ENCODE results near the gene MPRIP. TPM values are rescaled to one million over a fixed set of nuclear protein-coding genes. Genes with fewer than 3 reads are reported as not detected.

Gene MPRIP
- total RNA-seq, 4 donors from 2014 or later: 65.7 to 168 (median 147) TPM

DNA sequence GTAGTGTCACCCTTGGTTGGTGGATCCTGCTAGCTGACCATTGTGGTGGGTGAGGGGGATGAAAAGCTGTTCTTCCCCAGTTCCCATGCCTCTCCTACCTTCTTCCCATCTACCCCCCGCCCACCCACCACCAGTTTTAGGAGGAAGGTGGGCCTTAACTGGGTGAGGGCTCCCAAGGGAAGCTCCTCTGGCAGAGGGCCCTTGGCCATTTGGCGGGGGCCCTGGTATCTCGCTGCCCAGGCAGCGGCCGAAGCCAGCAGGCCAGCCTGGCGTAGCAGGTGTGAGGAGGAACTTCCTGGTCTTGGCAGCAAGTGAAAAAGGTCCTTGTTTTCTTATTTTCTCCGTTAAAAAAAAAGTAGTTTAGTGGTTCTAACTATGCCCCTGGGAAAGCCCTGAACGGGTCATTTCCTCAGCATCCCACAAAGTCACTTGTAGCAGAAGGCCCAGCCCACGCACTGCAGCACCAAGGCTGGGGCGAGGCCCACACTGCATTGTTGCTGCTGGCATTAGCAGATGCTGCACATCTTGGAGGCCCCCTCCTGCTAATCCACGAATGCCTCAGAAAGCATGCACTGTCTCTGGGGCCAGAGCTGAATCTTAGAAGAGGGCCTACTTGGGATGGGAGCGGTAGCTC is 72.5 kb downstream of the MPRIP start:
- DNase-seq: no peak
- H3K27ac ChIP-seq: peak overlapping the region in 1 of 4 donors; percentile 18
- H3K9me3 ChIP-seq: no peaks in the 10 kb centered on the region
- intact Hi-C loops (cut with DNase I): no loop called here
- no peak for TF ChIP-seq POLR2A (IDR thresholded peaks at IDR 0.05)
- TF ChIP-seq, protein P1, sequence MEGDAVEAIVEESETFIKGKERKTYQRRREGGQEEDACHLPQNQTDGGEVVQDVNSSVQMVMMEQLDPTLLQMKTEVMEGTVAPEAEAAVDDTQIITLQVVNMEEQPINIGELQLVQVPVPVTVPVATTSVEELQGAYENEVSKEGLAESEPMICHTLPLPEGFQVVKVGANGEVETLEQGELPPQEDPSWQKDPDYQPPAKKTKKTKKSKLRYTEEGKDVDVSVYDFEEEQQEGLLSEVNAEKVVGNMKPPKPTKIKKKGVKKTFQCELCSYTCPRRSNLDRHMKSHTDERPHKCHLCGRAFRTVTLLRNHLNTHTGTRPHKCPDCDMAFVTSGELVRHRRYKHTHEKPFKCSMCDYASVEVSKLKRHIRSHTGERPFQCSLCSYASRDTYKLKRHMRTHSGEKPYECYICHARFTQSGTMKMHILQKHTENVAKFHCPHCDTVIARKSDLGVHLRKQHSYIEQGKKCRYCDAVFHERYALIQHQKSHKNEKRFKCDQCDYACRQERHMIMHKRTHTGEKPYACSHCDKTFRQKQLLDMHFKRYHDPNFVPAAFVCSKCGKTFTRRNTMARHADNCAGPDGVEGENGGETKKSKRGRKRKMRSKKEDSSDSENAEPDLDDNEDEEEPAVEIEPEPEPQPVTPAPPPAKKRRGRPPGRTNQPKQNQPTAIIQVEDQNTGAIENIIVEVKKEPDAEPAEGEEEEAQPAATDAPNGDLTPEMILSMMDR (IDR thresholded peaks at IDR 0.05): no peak
- peaks cover 29 to 79% (median 48%) of the 10 kb centered on the region in 3 donors for H3K4me1 ChIP-seq
- no peaks in the 10 kb centered on the region for H3K36me3 ChIP-seq
- H3K4me3 ChIP-seq: no peak overlapping the region
- WGBS, 2 donors: 10 to 72% methylated on average over 2 to 4 of the region's 12 CpGs
- H3K27me3 ChIP-seq: no peaks in the 10 kb centered on the region

DNA sequence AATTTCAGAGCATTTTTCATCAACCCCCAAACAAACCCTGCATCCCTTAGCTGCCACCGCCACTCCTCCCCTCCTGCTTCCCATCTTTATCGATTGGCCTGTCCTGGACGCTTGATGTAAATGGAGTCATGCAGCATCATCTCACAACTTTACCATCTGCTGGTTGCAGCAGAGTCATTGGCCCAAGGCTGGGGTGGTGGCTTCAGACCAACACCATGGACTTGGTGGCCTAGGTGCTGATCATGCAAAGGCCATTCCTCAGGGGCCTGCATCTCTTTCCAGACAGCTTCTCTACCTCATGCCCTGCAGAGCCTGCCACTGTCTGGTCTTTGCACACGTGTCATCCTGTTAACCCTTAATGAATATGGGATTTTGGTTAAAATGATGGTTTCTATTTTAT is 73.4 kb downstream of the MPRIP start:
- no peaks in the 10 kb centered on the region for H3K36me3 ChIP-seq
- WGBS, 2 donors: 81 to 91% methylated on average over 4 of the region's 4 CpGs
- no peak for TF ChIP-seq POLR2A (IDR thresholded peaks at IDR 0.05)
- TF ChIP-seq, protein P1 (IDR thresholded peaks at IDR 0.05): no peak
- H3K27ac ChIP-seq: no peak overlapping the region
- DNase-seq: no peak
- intact Hi-C loops (cut with DNase I): no loop called here
- no peaks in the 10 kb centered on the region for H3K27me3 ChIP-seq
- H3K9me3 ChIP-seq: no peaks in the 10 kb centered on the region
- H3K4me1 ChIP-seq: peaks cover 29 to 79% (median 48%) of the 10 kb centered on the region in 3 donors
- H3K4me3 ChIP-seq: no peak overlapping the region

DNA sequence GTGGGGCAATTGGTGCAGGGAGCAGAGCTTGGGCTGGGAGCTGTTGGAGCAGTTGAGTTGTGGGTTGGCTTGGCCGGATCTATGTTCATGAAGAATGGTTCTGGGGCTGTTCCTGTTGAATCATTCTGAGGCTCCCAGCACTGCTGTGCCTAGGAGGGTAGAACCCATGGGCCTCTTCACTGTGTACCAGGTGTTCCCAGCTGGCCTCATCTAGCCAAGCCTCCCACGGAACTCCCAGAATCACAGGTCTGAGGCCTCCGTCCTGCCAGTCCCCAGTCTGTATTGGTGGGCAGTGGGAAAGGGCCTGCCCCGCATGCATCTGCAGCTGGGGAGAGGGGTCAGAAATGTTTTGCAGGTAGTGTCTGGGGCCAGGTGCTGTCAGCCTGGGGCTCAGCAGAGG is 74.1 kb downstream of the MPRIP start:
- Histone ChIP-seq H3K36me3 (no peaks in the 10 kb centered on the region), H3K27ac (no peak overlapping the region), H3K4me3 (no peak overlapping the region), H3K27me3 (no peaks in the 10 kb centered on the region), H3K9me3 (no peaks in the 10 kb centered on the region), H3K4me1 (peaks cover 28 to 79% (median 47%) of the 10 kb centered on the region in 3 donors)
- intact Hi-C loops (cut with DNase I): no loop called here
- WGBS, 2 donors: 100% methylated on average over 1 of the region's 4 CpGs; no CpG with 5 or more reads in 1 of the 2 donors
- DNase-seq: no peak
- no peak for TF ChIP-seq POLR2A (IDR thresholded peaks at IDR 0.05)
- TF ChIP-seq, protein P1 (IDR thresholded peaks at IDR 0.05): no peak

DNA sequence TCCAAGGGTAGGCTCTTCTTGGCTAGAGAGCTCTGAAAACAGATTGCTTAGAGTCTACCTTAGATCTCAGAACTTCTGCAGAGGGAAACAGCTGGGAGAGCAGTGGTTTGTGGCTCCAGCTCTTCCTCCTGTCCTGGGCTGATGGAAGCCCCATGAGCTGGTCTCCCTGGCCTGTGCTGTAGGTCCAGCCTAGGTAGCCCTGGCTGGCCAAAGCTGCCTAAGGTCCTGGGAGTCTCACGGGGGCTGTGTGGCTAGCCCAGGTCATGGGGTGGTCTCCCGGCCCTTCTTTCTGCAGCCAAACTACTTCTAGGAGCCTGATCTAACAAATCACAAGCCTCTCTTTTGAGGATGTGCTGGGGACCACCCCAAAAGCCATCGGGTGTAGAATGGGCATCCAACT is 75.7 kb downstream of the MPRIP start:
- Histone ChIP-seq H3K4me1 (peaks cover 28 to 79% (median 40%) of the 10 kb centered on the region in 3 donors), H3K27ac (peak overlapping the region in 2 of 4 donors; percentile 75 to 76), H3K9me3 (no peaks in the 10 kb centered on the region), H3K36me3 (no peaks in the 10 kb centered on the region), H3K4me3 (no peak overlapping the region), H3K27me3 (no peaks in the 10 kb centered on the region)
- intact Hi-C loops (cut with DNase I): no loop called here
- DNase-seq: no peak
- WGBS, 2 donors: 80 to 100% methylated on average over 1 of the region's 3 CpGs
- TF ChIP-seq, protein P1 (IDR thresholded peaks at IDR 0.05): no peak
- no peak for TF ChIP-seq POLR2A (IDR thresholded peaks at IDR 0.05)

DNA sequence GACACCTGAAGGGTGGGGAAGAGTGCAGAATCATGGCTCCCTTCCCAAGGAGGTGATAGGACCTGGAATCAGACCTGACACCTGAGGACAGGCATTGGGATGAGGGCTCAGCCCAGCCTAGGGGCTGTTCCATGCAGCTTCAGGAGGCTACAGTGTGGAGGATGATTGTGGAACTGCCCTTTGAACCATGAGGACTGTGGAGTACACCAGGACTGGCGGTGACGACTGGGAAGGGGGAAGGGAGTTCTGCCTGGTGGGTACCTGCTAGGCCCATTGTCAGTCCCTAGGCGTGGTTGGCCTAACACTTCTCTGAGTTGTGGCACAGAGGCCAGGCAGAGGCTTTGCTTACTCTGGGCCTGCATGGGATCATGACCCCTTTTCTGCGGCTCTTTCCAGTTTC is 76.1 kb downstream of the MPRIP start:
- intact Hi-C loops (cut with DNase I): no loop called here
- TF ChIP-seq, protein P1 (IDR thresholded peaks at IDR 0.05): no peak
- no peak for TF ChIP-seq POLR2A (IDR thresholded peaks at IDR 0.05)

More for the DNA sequence above, 76.1 kb downstream of the MPRIP start:
- H3K9me3 ChIP-seq: no peaks in the 10 kb centered on the region
- H3K27ac ChIP-seq: peak overlapping the region; percentile 46 to 76 (median 70)
- WGBS, 2 donors: 80 to 96% methylated on average over 1 to 4 of the region's 4 CpGs
- H3K36me3 ChIP-seq: no peaks in the 10 kb centered on the region
- H3K27me3 ChIP-seq: no peaks in the 10 kb centered on the region
- peaks cover 28 to 84% (median 40%) of the 10 kb centered on the region in 3 donors for H3K4me1 ChIP-seq
- no peak overlapping the region for H3K4me3 ChIP-seq
- DNase-seq: no peak

Data from esophagus squamous epithelium (tissue), 5 donors.